ENCODE data around the gene TDRD10. TPM values are rescaled to one million over a fixed set of nuclear protein-coding genes. Genes with fewer than 3 reads are reported as not detected.
A peak's percentile ranks its signal among the peaks of the same experiment; 100 is the strongest.

The TDRD10 gene
- total RNA-seq, 3 donors from 2014 or later (not counting 1 experiment from before 2014, with no cell fraction given) = 0.38 TPM; not detected in 2

- Histone ChIP-seq H3K4me3 (ENCODE audit: low read length) (no peak overlapping the region), H3K36me3 (ENCODE audit: control insufficient read depth, insufficient read depth, low read length) (peaks cover 36% of the 10 kb centered on the region), H3K27ac (ENCODE audit: low read length) (no peak overlapping the region), H3K4me1 (ENCODE audit: control insufficient read depth, insufficient read depth, low read length) (no peaks in the 10 kb centered on the region), H3K27me3 (ENCODE audit: control insufficient read depth, insufficient read depth, low read length) (no peaks in the 10 kb centered on the region), H3K9me3 (ENCODE audit: control insufficient read depth, insufficient read depth, low read length) (no peaks in the 10 kb centered on the region)
- peak overlapping the region; percentile 64 to 77 for H3K27ac Mint-ChIP-seq
- ATAC-seq = peak in 1 of 3 donors; percentile 9
- DNase-seq = no peak
- H3K4me3 Mint-ChIP-seq = no peak overlapping the region
- intact Hi-C loops (cut with micrococcal nuclease) = no loop called here
- H3K4me1 Mint-ChIP-seq = peaks cover 7 to 14% of the 10 kb centered on the region in 2 donors
- TF ChIP-seq CTCF (IDR thresholded peaks at IDR 0.05) = no peak
- no peaks in the 10 kb centered on the region for H3K9me3 Mint-ChIP-seq
- H3K27me3 Mint-ChIP-seq (ENCODE audit: low read depth in 2 of 2) = peaks cover 0 to 3% of the 10 kb centered on the region in 2 donors
- WGBS (ENCODE audit: insufficient coverage) = 85% methylated on average over 6 of the region's 6 CpGs
- H3K36me3 Mint-ChIP-seq = no peaks in the 10 kb centered on the region
Measured at GRCh38 chr1:154578058-154578418, 76.0 kb downstream of the TDRD10 start.

GRCh38 chr1:154579374-154579773, 77.4 kb downstream of the TDRD10 start:
- H3K9me3 Mint-ChIP-seq = no peaks in the 10 kb centered on the region
- no peaks in the 10 kb centered on the region for H3K27me3 Mint-ChIP-seq (ENCODE audit: low read depth in 2 of 2)
- no peaks in the 10 kb centered on the region for H3K27me3 ChIP-seq (ENCODE audit: control insufficient read depth, insufficient read depth, low read length)
- H3K4me3 ChIP-seq (ENCODE audit: low read length) = no peak overlapping the region
- no peak for DNase-seq
- H3K27ac Mint-ChIP-seq = peak overlapping the region in 1 of 2 donors; percentile 77
- H3K4me1 ChIP-seq (ENCODE audit: control insufficient read depth, insufficient read depth, low read length) = no peaks in the 10 kb centered on the region
- intact Hi-C loops (cut with micrococcal nuclease) = no loop called here
- H3K36me3 ChIP-seq (ENCODE audit: control insufficient read depth, insufficient read depth, low read length) = peaks cover 50% of the 10 kb centered on the region
- H3K27ac ChIP-seq (ENCODE audit: low read length) = no peak overlapping the region
- WGBS (ENCODE audit: insufficient coverage) = 96% methylated on average over 8 of the region's 8 CpGs
- H3K4me1 Mint-ChIP-seq = peaks cover 7 to 14% of the 10 kb centered on the region in 2 donors
- H3K36me3 Mint-ChIP-seq = no peaks in the 10 kb centered on the region
- H3K9me3 ChIP-seq (ENCODE audit: control insufficient read depth, insufficient read depth, low read length) = no peaks in the 10 kb centered on the region
- no peak overlapping the region for H3K4me3 Mint-ChIP-seq
- no peak for ATAC-seq
- TF ChIP-seq CTCF (IDR thresholded peaks at IDR 0.05) = no peak

GRCh38 chr1:154581766-154582165, 79.7 kb downstream of the TDRD10 start:
- 86% methylated on average over 3 of the region's 3 CpGs for WGBS (ENCODE audit: insufficient coverage)

More at GRCh38 chr1:154581766-154582165, 79.7 kb downstream of the TDRD10 start:
- no peaks in the 10 kb centered on the region for H3K9me3 Mint-ChIP-seq
- H3K4me3 ChIP-seq (ENCODE audit: low read length) = no peak overlapping the region
- no peak overlapping the region for H3K4me3 Mint-ChIP-seq
- peaks cover 74% of the 10 kb centered on the region for H3K36me3 ChIP-seq (ENCODE audit: control insufficient read depth, insufficient read depth, low read length)
- peaks cover 7 to 14% of the 10 kb centered on the region in 2 donors for H3K4me1 Mint-ChIP-seq
- TF ChIP-seq CTCF (IDR thresholded peaks at IDR 0.05) = no peak
- no peak overlapping the region for H3K27ac Mint-ChIP-seq
- H3K4me1 ChIP-seq (ENCODE audit: control insufficient read depth, insufficient read depth, low read length) = no peaks in the 10 kb centered on the region
- ATAC-seq (no peak), DNase-seq (no peak)
- H3K27me3 Mint-ChIP-seq (ENCODE audit: low read depth in 2 of 2) = no peaks in the 10 kb centered on the region
- H3K27ac ChIP-seq (ENCODE audit: low read length) = no peak overlapping the region
- H3K27me3 ChIP-seq (ENCODE audit: control insufficient read depth, insufficient read depth, low read length) = no peaks in the 10 kb centered on the region
- peaks cover 10% of the 10 kb centered on the region for H3K36me3 Mint-ChIP-seq
- H3K9me3 ChIP-seq (ENCODE audit: control insufficient read depth, insufficient read depth, low read length) = no peaks in the 10 kb centered on the region
- intact Hi-C loops (cut with micrococcal nuclease) = no loop called here
